Measurements from ENCODE around the gene SFRP4.
"Not testable (repeated sequence)": the region's sequence is repeated elsewhere in the genome, so short reads cannot be mapped to it uniquely, and the experiment has no call there.

The SFRP4 gene

DNA sequence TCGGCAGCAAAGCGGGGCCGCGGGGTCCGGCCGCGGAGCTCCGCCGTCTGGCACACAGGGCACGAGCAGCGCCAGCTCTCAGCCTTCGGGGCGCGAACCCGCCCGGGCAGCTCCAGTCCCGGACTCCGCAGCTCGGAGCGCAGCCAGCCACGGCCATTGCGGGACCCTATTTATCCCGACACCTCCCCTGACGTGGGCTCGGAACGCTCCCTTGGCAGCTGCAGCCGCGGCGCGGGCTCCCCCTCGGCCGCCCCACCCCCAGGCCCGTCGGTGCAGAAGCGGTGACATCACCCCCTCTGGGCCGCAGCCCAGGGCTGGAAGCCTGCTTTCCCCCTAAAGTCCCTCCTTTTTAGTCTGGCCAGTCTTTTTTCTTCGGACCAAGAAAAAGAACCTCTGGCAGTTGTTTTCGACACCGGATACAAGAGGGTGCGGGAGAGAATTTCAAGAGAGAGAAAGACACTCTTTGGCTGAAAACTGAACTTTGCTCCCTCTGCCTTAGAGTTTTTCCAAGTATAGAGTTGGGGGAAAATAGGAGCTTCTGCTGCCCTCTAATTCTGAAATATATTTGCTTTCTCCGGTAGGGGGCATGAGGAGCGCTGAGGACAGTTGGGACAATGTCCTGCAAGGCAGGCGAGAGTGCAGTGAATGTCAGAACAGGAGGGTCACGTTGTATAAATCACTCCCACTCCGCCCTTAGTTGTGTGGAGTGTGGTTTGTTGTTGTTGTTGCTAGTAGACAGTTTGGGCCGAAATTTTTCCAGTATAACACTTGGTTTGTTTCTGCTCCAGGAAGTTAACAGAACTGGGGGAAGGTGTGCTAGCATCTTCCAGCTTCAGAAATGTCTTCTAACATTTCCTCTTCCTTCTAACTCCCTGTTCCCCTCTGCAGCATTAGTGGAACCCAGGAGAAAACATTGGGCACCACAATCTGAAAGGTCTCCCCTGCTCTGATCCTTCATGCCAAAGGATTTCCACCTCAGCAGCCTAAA is at the start of gene SFRP4:
SFRP4 (minus strand) TSS at position 145 of the 988 bp plus-strand sequence. CDS start 280 bp downstream, outside the sequence.
- in situ Hi-C loops (cut with HindIII; ENCODE audit: low sequenced_read_pairs) = no loop called here

- in situ Hi-C loops (cut with HindIII; ENCODE audit: low sequenced_read_pairs) = no loop called here
These were observed 47.6 kb upstream of the SFRP4 start for GRCh38 chr7:37964196-37964595.

DNA sequence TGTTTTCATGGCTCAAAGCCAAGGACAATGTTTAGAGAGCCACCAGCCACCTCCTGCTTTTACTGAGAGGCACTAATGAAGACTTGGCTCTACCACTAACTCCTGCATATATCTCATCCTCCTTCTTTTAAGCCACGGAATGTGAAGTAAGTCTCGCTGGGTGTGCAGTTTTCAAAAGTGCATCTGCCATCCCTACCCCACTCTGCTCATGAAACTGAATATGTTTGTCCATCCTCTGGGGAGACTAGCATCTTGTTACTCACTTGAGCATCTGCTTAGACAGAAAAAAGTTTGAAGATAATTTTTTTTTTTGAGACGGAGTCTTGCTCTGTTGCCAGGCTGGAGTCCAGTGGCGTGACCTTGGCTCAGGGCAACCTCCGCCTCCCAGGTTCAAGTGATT is 44.6 kb upstream of the SFRP4 start:
- in situ Hi-C loops (cut with HindIII; ENCODE audit: low sequenced_read_pairs) = no loop called here

DNA sequence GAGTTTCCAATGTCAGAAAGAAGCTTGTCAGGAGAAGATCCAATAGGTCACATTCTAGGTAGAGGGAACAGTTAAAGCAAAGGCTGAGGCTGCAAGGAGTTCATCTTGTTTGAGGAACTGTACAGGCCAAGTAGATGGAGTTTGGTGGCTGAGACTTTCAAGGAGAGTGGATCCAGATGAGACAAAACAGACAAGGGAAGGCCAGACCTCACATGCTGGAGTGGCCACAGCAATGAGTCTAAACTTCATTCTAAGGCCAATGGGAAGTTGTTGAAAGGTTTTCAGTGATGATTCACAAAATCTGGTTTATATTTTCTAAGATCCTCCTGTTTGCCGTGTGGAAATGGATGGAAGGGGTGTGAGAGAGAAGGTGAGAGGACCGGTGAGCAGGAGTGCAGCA is 43.9 kb upstream of the SFRP4 start:
- in situ Hi-C loops (cut with HindIII; ENCODE audit: low sequenced_read_pairs) = no loop called here

- in situ Hi-C loops (cut with HindIII; ENCODE audit: low sequenced_read_pairs) = no loop called here
These were observed 40.8 kb upstream of the SFRP4 start for GRCh38 chr7:37957221-37957970.

GRCh38 chr7:37956791-37957190 is 40.2 kb upstream of the SFRP4 start:
- in situ Hi-C loops (cut with HindIII; ENCODE audit: low sequenced_read_pairs) = no loop called here

GRCh38 chr7:37954217-37954616 is 37.6 kb upstream of the SFRP4 start:
- in situ Hi-C loops (cut with HindIII; ENCODE audit: low sequenced_read_pairs) = not testable (repeated sequence)

- in situ Hi-C loops (cut with HindIII; ENCODE audit: low sequenced_read_pairs) = no loop called here
These were observed 35.6 kb upstream of the SFRP4 start for GRCh38 chr7:37952240-37952639.

DNA sequence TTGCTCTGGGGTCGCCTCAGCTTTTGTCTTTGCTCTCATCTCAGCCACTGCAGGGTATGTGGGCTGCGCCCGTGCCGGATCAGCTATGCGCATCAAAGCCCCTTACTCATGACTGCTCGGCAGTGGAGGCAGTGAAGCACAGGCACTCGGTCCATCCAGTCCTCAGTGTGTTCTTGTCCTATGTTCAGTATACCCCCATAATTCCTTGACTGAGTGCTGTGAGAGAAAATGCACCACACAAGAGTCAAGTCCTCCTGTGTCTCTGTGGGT is 31.3 kb upstream of the SFRP4 start:
- in situ Hi-C loops (cut with HindIII; ENCODE audit: low sequenced_read_pairs) = no loop called here

DNA sequence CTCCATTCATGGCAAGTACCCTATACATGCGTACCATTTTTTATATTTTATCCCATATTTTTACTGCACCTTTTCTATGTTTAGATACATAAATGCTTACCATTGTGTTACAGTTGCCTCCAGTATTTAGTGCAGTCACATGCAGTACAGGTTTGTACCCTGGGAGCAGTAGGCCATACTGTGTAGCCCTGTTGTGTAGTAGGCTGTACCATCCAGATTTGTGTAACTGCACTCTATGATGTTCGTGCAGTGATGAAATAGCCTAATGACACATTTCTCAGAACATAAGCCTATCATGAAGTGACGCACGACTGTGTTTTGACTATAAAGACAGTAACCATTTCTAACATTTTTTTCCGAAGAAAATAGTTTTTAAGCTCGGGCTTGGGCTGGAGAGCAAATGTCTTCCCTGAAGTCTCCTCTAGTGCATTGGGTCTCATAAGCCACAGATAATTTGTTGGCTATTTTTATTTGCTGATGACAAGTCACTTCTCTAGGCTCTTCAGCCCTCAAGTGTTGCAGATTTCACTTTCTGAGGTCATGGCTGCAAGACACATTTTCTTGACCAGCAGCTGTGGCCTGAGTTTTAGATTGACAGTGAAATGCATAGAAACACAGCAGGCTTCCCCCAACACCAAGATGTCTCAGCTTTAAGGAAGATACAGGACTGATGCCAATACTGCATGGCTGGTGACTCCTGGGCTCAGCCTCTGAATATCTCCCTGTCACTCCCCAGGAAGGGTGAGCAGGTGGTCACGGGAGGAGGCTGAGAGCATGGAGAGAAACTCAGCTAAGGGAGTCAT is 30.7 kb upstream of the SFRP4 start:
- in situ Hi-C loops (cut with HindIII; ENCODE audit: low sequenced_read_pairs) = no loop called here

DNA sequence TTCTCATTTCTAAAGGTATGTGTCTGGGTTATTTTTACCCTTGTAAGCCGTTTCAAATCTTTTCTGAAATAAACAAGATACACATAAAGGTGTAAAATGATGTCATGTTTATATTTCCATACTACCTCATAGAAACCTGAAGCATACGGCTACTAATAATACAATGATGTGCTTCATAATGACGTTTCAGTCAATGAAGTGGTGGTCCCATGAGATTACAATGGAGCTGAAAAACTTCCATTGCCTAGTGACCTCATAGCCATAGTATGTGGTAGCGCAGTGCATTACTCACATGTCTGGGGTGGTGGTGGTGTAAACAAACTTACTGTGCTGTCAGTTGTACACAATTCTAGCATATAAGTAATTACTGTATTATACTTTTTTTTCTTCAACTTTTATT is 28.7 kb upstream of the SFRP4 start:
- in situ Hi-C loops (cut with HindIII; ENCODE audit: low sequenced_read_pairs) = no loop called here

DNA sequence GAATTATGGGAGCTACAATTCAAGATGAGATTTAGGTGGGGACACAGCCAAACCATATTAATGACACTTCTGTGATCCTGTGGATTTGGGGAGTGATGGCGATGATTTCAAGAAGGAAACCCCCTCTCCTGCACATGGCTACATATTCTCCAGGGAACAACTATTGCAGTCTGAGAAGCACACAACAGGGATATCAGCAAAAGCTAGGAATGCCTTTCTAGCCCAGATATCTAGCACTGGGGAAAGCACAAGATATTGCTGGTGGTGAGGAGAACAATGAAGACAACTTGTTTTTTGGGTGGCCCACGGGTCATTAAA is 28.1 kb upstream of the SFRP4 start:
- in situ Hi-C loops (cut with HindIII; ENCODE audit: low sequenced_read_pairs) = no loop called here

DNA sequence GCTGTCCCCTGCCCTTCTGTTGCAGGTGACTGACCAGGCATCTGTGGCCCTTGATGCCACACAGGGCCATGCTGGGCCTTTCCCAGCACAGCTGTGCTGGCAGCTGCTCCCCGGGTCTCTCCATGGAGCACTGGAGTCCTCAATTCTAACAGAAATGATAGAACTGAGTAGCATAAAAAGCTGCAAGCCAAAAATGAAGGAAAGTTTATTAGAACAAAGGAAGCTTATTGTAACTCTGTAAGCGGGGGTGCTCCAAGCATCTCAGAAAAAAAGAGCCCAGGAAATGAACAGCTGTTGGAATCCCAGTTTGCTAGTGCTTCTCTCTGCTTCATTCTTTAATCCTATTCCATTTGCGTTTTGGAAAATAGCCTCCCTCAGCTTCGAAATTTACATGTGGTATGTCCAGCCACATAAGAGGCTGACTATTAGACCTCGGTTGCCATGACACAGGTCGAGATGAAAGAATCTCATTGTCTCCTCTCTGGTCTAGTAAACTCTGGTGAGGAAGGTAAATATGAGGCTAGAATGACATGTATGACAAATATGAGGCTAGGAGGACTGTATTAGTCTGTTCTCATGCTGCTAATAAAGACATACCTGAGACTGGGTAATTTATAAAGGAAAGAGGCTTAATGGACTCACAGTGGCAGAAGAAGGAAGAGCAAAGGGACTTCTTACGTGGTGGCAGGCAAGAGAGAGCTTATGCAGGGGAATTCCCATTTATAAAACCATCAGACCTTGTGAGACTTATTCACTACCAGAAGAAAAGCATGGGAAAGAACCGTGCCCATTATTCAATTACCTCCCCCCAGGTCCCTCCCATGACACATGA is 27.5 kb upstream of the SFRP4 start:
- in situ Hi-C loops (cut with HindIII; ENCODE audit: low sequenced_read_pairs) = no loop called here

DNA sequence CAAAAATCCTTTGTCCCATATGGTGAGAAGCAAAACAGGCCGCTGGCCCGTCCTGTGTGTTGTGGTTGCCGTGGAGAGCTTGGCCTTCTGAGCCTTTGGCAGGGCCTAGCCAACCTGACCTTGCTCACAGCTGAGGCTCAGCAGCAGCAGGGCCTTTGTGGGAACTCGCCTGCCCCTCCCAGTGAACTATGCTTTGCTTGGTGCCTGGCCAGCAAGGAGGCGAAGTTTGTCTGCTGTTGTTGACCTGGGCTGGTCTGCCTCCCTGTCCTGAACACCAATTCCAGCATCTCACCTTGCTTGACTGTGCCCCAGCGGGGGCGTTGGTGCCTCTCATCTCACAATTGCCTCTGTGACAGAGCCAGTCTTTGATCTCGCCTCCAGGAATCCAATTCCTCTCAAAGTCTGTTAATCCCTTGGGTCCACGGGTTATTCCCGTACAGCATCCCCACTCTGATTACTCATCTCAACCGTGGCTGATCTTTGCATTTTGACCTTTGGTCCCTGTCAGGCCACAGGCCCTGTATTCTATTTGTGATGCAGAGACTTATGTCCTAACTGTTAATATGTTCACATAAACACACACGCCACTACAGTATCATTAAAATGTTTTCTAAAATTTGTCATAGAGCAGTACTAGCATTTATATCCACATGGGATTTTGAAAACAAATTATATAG is 26.5 kb upstream of the SFRP4 start:
- in situ Hi-C loops (cut with HindIII; ENCODE audit: low sequenced_read_pairs) = no loop called here

DNA sequence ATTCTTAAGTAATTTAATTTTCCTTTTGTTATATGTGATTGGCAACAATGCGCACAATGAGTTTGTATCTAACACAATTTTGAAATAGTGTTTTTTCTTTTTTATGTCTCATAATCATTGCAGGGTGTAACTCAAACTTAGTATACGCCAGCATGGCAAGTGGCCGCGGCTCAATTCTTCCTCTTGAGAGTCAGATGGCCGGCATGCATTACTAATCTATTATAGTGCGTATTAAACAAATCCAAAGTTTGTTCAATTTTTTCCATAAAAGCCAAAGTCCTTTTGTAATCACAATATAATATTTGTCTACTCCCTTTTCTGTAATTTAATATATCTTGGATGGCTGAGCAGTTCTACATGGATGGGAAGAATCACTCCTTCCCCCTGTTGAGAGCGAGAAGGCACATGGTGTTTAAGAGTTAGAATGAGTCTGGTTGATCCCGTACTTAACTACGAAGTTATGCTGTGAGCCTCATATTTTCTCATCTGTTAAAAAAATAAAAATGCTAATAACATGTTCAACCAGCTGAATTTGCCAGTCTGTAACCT is 16.5 kb upstream of the SFRP4 start:
- in situ Hi-C loops (cut with HindIII; ENCODE audit: low sequenced_read_pairs) = no loop called here

- in situ Hi-C loops (cut with HindIII; ENCODE audit: low sequenced_read_pairs) = no loop called here
These were observed 15.9 kb upstream of the SFRP4 start for GRCh38 chr7:37932543-37932942.

DNA sequence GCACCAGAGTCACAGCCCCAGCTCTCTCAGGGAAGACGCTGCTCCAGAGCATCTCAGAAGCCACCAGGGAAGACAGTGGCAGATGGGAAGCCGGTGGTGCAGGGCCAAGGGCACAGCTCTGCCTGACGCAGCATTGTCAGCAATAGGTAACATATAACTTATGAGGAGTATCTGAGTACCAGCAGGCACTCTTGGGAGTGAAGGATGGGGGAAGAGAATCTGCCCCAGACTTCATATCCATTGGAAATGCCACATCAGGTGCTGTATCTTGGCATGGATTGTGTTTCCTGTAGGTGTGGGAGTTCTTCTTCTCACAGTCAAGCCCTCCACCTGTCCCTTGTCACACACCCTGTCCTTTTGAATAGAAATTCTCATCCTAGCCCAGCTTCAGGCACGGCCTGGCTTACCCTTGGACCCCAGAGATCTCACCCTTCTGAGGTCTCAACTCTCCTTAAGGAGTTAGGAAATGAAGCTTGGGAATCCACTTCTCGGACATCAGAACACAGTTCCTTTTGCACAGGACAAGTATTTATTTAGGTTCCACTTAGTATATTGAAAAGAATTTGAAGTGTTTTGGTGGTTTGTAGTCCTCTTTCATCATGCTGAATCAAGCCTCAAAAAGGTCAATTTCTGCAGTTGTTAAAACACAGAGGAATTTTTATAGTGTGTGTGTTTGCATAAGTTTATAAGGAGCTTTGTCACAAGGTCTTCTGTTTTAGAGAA is 13.8 kb upstream of the SFRP4 start:
- in situ Hi-C loops (cut with HindIII; ENCODE audit: low sequenced_read_pairs) = no loop called here

DNA sequence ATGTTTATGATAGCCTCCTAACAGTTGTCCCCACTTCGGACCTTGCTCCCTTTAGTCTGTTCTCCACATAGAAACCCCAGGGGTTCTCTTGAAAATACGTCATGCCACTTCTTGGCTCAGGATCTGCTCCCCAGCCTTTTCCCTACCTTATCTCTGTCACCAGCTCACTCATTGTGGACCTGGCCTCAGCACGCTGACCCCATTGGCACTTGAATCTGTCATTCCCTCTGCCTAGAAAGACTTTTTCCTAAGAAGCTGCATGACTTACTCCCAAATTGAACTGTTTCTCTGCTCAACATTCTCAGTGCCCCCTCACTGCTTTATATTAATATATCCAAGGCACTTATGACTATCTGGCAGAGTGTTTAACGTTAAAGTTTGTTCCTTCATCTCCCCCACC is 12.3 kb upstream of the SFRP4 start:
- in situ Hi-C loops (cut with HindIII; ENCODE audit: low sequenced_read_pairs) = no loop called here

DNA sequence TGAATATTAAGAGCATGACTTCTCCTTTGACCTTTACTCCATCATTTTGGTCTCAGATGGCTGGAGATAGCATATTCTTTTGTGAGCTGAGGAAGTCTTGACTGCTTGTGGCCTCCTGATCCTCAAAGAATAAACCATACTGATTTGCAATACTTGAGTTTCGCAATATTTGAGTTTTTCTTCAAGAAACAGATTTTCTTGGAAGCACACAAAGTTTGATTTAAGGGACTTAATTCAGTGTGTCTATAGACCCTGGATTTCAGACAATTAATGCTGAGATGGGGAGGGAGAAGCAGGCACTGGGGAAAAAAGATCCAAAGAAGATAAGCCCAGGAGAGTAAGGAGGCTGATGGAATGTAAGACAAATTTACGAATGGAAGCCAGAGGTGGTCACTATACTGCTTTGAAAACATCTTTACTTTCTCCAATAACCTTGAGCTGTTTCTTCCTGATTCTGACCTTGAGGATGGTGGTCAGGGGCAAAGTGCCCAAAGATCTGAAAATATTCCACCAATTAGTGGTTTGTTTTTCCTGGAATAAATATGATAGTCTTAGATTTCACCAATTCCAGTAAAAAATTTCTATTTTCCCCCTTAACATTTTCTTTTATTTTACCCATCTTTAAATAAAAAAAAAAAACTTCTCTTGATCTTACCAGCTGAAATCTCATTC is 11.3 kb upstream of the SFRP4 start:
- in situ Hi-C loops (cut with HindIII; ENCODE audit: low sequenced_read_pairs) = no loop called here
